IPS DF 6.9 (cell line): ENCODE data around the gene MEX3C.

Experiments used
- DNase-seq: peaks from one replicate; pipeline ENCODE4 v3.0.0-alpha.2; 2013; ENCODE audit warnings: low read depth, low spot score
- H3K27ac ChIP-seq: one replicate; pipeline ENCODE4 v1.5.1; 2013; ENCODE audit warnings: low read length, control low read depth
- H3K27me3 ChIP-seq: 2 replicates; pipeline ENCODE4 v1.6.1; 2013; ENCODE audit warnings: mild to moderate bottlenecking, low read length; ENCODE audit not compliant: control insufficient read depth, insufficient read depth
- H3K36me3 ChIP-seq: 2 replicates; pipeline ENCODE4 v1.6.1; 2013; ENCODE audit warnings: low read length; ENCODE audit not compliant: control insufficient read depth, insufficient read depth
- H3K4me1 ChIP-seq: 2 replicates; pipeline ENCODE4 v1.6.1; 2013; ENCODE audit warnings: low read length; ENCODE audit not compliant: control insufficient read depth, insufficient read depth
- H3K4me3 ChIP-seq: 2 replicates; pipeline ENCODE4 v1.5.1; 2013; ENCODE audit warnings: mild to moderate bottlenecking, low read length
- H3K9me3 ChIP-seq: 2 replicates; pipeline ENCODE4 v1.6.1; 2013; ENCODE audit warnings: low read length, inconsistent platforms; ENCODE audit not compliant: control insufficient read depth, insufficient read depth
- WGBS: extraction: QIAGEN DNeasy Blood & Tissue Kit; methylation state at CpG from one replicate; pipeline ENCODE4 v1.1.7; 2013; ENCODE audit warnings: mixed read lengths, missing lambda C conversion rate; ENCODE audit not compliant: insufficient read length, insufficient coverage; 5-methylcytosine and 5-hydroxymethylcytosine counted together

Gene MEX3C

GRCh38 chr18:51169731-51170130 lies 27.8 kb downstream of the MEX3C start:
- Histone ChIP-seq H3K4me1 (peaks cover 7% of the 10 kb centered on the region), H3K27me3 (no peaks in the 10 kb centered on the region), H3K27ac (no peak overlapping the region), H3K9me3 (no peaks in the 10 kb centered on the region), H3K4me3 (no peak overlapping the region), H3K36me3 (no peaks in the 10 kb centered on the region)
- no peak for DNase-seq

- DNase-seq: no peak
- Histone ChIP-seq H3K4me3 (no peak overlapping the region), H3K9me3 (no peaks in the 10 kb centered on the region), H3K27ac (no peak overlapping the region), H3K27me3 (no peaks in the 10 kb centered on the region), H3K4me1 (peaks cover 7% of the 10 kb centered on the region), H3K36me3 (no peaks in the 10 kb centered on the region)
- WGBS: no CpG with 5 or more reads among the region's 6 CpGs
Measured at GRCh38 chr18:51168960-51169662, 28.4 kb downstream of the MEX3C start.

- no peak overlapping the region for H3K27ac ChIP-seq
- H3K36me3 ChIP-seq: no peaks in the 10 kb centered on the region
- DNase-seq: peak; percentile 92
- H3K4me3 ChIP-seq: no peak overlapping the region
- peaks cover 7% of the 10 kb centered on the region for H3K4me1 ChIP-seq
- H3K9me3 ChIP-seq: no peaks in the 10 kb centered on the region
- H3K27me3 ChIP-seq: no peaks in the 10 kb centered on the region
- no CpG with 5 or more reads among the region's 5 CpGs for WGBS
Measured at GRCh38 chr18:51168026-51168742, 29.3 kb downstream of the MEX3C start.

GRCh38 chr18:51165296-51165695 lies 32.2 kb downstream of the MEX3C start:
- H3K9me3 ChIP-seq: no peaks in the 10 kb centered on the region
- peaks cover 7% of the 10 kb centered on the region for H3K4me1 ChIP-seq
- no CpG with 5 or more reads among the region's 2 CpGs for WGBS
- no peak overlapping the region for H3K27ac ChIP-seq
- no peak for DNase-seq
- no peaks in the 10 kb centered on the region for H3K36me3 ChIP-seq
- H3K4me3 ChIP-seq: no peak overlapping the region
- no peaks in the 10 kb centered on the region for H3K27me3 ChIP-seq

GRCh38 chr18:51164761-51165281 lies 32.7 kb downstream of the MEX3C start:
- Histone ChIP-seq H3K27me3 (no peaks in the 10 kb centered on the region), H3K4me3 (no peak overlapping the region), H3K27ac (no peak overlapping the region), H3K4me1 (peaks cover 7% of the 10 kb centered on the region), H3K36me3 (no peaks in the 10 kb centered on the region), H3K9me3 (no peaks in the 10 kb centered on the region)
- no peak for DNase-seq
- no CpG with 5 or more reads among the region's 2 CpGs for WGBS

- no peaks in the 10 kb centered on the region for H3K27me3 ChIP-seq
- H3K27ac ChIP-seq: no peak overlapping the region
- no CpG with 5 or more reads among the region's 8 CpGs for WGBS
- no peaks in the 10 kb centered on the region for H3K9me3 ChIP-seq
- H3K4me1 ChIP-seq: peaks cover 7% of the 10 kb centered on the region
- H3K4me3 ChIP-seq: no peak overlapping the region
- H3K36me3 ChIP-seq: no peaks in the 10 kb centered on the region
- no peak for DNase-seq
Measured at GRCh38 chr18:51164342-51164741, 33.1 kb downstream of the MEX3C start.

GRCh38 chr18:51163543-51163942 lies 33.9 kb downstream of the MEX3C start:
- Histone ChIP-seq H3K4me1 (peaks cover 7% of the 10 kb centered on the region), H3K27me3 (no peaks in the 10 kb centered on the region), H3K4me3 (no peak overlapping the region), H3K27ac (no peak overlapping the region), H3K36me3 (no peaks in the 10 kb centered on the region), H3K9me3 (no peaks in the 10 kb centered on the region)
- no peak for DNase-seq
- no CpG with 5 or more reads among the region's 3 CpGs for WGBS

- Histone ChIP-seq H3K4me3 (no peak overlapping the region), H3K27ac (no peak overlapping the region), H3K9me3 (no peaks in the 10 kb centered on the region), H3K36me3 (no peaks in the 10 kb centered on the region), H3K4me1 (peaks cover 7% of the 10 kb centered on the region), H3K27me3 (no peaks in the 10 kb centered on the region)
- no CpG with 5 or more reads among the region's 3 CpGs for WGBS
- no peak for DNase-seq
Measured at GRCh38 chr18:51162617-51163016, 34.9 kb downstream of the MEX3C start.

- Histone ChIP-seq H3K27me3 (no peaks in the 10 kb centered on the region), H3K4me1 (peaks cover 4% of the 10 kb centered on the region; the same call in 1 of the 2 replicates), H3K36me3 (no peaks in the 10 kb centered on the region), H3K9me3 (no peaks in the 10 kb centered on the region), H3K27ac (no peak overlapping the region), H3K4me3 (no peak overlapping the region)
- no CpG with 5 or more reads among the region's 5 CpGs for WGBS
- no peak for DNase-seq
Measured at GRCh38 chr18:51160646-51161045, 36.8 kb downstream of the MEX3C start.

GRCh38 chr18:51157215-51157614 lies 40.3 kb downstream of the MEX3C start:
- no peaks in the 10 kb centered on the region for H3K9me3 ChIP-seq
- peaks cover 1% of the 10 kb centered on the region; the same call in 1 of the 2 replicates for H3K4me1 ChIP-seq
- H3K4me3 ChIP-seq: no peak overlapping the region
- no peaks in the 10 kb centered on the region for H3K27me3 ChIP-seq
- no peak for DNase-seq
- H3K36me3 ChIP-seq: no peaks in the 10 kb centered on the region
- no peak overlapping the region for H3K27ac ChIP-seq
- no CpG with 5 or more reads among the region's 2 CpGs for WGBS
